GM21528 (cell line): Measurements from ENCODE around the gene RALGAPA2.

Source experiments
- ATAC-seq: cut with Tn5 transposase; IDR thresholded peaks from one replicate; pipeline ENCODE4 v1.9.1; 2021; ENCODE audit warnings: mild to moderate bottlenecking, moderate library complexity; ENCODE audit not compliant: unreplicated experiment, low FRiP score

Gene RALGAPA2

DNA sequence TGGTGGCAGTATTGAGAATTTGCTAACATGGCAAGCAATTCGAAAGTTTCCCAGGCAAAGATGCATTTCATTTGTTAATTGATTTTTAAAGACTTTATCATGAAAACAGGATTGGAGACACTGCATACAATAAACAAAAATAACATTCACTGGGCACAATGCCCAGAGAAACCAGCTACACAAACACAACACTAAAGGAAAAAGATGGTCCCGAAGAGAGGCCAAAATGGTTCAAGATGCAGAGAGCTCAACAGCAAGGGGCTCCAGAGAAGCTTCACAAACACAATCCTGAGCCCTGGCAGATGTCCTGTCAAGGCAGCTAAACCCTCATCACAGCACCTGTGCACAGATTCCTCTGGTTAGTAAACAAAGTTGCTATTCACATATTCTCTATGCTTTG is 265.2 kb downstream of the RALGAPA2 start:
- ATAC-seq = no peak

DNA sequence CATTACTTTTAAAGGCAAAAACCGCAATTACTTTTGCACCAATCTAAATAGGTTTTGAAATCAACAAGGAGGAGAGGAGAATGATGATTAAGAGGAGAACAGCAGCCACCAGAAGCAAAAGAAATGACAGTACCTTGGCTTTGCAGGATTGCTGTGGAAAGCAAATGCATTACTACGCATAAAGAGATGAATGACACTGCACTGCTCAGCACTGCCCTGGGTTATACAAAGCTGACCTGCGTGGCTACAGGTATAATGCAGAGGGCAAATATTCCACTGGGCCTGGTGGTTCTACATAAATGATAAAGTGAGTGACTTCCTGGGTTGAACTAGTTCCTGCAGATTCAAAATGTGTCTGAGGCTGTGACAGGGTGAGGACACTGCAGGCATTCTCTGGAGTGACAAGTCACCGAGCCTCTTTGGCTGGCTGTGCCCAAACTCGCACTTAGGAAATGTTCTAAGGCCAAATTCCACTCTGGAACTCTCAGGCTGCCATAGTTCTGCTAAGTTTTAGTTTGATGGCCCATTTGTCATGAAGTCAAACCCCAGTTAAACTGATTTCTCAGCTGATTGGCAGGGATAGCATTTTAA is 265.9 kb downstream of the RALGAPA2 start:
- no peak for ATAC-seq

DNA sequence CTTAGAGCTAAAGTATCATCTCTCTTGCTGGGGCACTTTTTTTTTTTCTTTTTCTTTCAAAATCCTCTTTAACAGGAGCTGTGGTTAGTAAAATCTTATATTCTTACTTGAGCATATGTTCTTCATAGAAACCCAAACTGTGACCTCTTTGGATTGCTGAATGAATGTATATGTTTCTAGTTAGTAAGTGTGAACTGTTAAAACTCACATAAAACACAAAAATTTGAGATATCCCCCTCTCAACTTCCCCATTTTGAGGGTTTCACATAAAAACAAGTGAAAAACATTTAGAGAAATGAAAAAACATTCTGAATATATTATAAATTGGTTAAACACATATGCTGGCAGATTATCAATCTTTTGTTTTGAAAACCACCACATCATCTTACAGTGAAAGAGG is 266.4 kb downstream of the RALGAPA2 start:
- no peak for ATAC-seq

DNA sequence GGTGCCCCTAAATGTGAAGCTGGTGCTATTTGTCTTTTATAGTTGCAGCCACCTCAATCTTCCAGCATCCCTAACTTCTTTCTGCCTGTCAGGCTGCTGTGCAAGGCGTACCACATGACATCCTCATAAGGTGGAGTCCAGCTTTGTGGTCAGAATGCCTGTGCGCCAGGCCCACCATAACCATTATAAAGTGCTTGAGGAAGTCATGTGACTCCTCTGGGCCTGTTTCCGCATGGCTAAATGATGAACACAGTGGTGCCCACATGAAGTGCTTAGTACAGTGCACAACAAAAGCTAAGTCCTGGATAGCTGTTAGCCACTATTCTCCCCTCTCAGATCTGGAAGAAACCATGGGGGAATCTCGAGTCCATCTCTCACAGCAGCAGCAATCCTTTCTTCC is 268.9 kb downstream of the RALGAPA2 start:
- no peak for ATAC-seq

DNA sequence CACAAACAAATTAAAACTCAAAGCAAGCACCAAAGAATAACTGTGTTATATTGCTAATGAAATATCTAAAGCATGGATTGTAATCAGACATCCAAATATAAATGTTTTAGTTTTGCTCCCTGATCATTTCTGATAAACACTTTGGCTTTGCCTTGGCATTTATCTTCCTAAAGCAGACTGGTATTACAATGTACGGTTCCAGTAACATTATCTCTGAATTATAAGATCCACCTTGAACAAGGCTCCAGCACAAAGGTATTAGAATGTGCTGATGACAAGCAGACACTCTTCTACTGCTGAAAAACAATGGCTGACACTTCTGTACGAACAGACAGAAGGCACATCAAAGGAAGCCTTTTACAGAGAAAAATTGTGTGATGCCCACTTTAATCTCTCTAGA is 270.0 kb downstream of the RALGAPA2 start:
- ATAC-seq = no peak

DNA sequence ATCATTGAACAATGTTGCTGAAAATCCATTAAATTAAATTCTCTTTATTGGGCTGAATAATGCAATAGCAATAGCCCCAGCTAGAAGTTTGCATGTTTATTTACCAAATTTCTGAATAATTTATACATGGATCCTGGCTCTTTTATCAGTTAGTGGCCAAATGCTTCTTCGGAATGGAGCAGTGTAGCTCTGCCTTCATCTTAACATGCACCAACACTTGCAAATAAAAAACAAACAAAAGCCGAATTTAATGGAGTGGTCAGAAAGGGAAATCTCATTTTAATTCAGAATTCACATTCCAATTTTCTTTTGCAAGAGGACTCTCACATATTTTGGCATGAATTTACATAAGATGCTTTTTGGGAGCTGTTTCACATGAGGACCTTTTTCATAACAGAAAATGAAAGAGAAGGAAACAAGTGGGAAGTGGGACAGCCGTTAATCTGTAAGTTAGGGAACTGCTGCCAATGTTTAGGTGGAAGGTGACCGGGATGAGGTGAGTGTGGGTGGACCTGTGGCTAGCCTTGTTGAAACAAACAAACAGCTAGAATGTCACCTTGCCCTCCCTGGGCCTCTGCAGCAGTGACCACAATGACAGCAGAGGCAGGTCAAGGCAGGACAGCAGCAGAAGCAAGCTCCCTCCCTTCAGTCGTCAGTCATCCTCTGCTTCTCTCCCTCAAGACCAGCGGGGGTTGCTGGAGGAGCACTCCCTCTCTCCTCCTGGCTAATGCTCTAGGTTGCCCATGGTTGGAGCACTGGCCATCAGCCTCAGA is 271.4 kb downstream of the RALGAPA2 start:
- ATAC-seq = no peak

DNA sequence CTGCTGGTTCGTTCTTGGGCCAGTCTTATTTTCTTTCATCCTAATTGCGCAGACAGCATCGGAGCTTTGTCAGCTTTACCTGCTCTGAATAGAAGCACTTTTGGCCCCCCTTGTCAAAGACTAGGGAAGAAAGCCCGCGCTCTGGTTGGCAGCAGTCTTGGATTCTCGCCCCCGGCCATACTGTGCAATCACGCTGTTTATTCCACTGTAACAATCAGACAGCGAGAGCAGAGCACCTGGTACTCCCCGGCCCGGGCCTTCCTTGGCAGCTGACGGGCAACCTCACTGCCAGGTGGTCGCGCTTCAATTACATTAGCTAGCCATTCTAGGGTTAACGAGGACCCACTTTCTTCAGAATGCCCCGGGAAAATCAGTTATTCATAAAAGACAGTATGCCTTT is 272.0 kb downstream of the RALGAPA2 start:
- ATAC-seq = no peak

DNA sequence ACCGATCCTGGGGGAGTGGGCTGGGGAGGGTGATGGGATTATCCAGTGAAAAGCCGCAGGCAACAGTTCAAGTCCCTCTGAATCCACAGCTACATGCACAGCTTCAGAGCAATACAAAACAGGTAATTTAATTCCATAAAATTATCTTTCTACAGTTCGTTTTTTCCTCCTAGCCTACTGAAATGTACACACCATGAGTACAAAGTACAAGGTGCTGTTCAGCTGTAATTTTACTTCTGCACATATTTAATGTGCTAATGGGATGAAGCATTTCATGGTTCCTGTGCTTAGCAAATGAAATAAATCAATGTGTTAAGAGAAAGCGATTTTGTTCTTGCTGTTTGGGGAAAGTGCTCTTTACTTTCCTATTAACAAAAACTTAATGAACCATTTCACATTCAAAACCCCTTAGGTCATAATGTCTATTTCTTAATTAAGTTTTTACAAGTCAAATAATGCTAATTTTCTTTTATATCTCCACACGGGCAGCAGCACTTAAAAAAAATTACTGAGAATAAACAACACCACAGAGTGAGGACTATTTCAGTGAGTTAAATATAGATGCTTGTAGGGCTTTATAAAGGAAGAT is 272.7 kb downstream of the RALGAPA2 start:
- no peak for ATAC-seq

DNA sequence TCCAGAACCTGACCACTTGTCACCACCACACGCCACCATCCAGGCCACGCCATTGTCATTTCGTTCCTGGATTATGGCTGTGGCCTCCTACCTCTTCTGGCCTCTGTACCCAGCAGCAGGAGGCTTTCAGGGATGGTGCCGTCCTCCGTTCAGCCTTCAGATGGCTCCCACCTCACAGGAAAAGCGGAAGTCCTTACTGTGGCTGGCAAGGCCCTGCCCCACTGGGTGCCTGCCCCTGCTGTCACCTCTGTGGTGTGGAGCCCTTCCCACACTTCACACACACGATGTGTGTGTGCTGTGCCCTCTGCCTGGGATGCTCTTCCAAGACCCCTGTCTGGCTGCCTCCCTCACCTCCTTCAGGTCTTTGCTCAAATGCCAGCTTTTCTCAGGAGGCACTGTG is 275.1 kb downstream of the RALGAPA2 start:
- no peak for ATAC-seq

DNA sequence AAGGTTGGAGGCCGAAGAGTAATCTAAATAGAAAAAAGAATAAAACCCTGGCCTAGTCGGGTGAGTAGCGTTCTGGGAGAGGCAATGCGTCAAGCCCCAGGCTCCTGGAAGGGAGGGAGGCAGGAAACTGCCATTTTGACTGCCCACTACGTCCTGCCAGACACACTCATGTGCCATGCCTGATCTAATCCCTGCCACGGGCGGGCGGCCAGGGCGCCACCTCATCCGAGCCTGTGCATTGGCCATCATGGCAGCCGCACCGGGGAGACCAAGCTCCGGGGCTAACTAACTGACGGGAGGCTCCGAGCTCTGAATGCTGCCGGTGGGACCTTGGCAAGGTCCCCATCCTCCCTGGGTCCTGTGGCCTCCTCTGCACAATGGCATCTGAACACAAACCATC is 275.8 kb downstream of the RALGAPA2 start:
- ATAC-seq = no peak

DNA sequence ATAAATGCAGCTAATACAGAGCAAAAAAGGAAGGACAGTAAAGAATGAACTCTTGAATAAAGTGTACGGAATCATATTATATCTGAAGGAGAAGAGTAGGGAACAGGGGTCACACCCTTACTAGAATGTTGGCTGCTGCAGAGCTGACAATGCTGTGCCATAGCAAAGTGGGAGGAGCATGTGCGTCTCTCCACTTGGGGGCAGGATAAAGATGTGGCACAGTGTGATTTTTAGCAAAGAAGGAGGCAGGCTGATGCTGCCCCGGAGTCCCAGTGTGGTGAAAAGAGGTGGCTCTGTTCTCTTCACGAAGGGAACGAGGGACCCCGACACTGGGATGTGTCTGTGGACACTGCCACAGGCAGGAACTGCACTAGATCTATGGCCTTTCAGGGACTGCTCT is 277.0 kb downstream of the RALGAPA2 start:
- ATAC-seq = no peak

DNA sequence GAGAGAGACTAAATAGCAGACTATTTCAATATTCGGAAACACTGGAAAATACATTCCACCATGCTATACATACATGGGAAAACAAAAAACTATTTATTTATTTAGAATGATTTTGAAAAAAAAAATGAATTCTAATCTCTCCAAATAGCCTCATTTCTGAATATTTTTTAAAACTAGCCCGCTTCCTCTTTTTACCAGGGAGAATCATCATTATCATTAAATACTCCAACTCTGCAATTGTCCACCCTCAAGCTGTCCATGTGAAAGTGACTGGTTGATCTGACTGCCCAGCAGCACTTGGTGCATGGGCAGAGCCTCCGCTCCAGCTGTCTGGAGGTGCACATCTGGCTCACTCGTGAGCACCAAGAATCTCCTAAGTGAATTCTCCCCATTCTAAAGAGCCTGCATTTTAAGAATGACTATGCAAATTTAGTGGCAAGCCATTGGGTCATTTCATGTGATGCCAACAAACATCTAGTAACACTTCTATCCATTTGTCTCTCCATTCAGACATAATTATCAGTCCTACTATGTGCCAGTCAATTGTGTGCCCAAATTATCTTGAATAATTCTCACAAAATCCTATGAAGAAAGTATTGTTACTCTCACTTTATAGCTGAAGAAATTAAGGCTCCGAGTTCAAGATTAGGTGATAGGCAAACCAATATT is 279.7 kb downstream of the RALGAPA2 start:
- no peak for ATAC-seq

DNA sequence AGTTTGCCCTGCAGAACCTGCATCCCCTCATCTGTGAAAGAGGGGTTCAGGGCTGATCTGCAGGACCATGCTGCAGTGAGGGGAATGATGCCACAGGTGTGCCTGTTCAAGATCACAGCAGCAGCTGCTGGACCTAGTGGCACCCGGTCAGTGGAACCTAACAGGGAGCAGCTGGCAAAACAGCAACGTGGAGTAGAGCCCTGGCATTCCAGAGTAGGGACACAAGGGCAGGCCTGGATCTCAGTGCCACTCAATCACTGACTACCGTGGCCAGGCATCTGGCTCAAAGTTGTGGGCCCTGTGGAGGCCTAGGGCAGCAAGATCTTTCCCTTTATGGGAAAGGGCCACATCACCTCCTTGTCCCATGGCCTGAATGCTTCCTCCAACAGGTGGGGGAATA is 282.4 kb downstream of the RALGAPA2 start:
- no peak for ATAC-seq

DNA sequence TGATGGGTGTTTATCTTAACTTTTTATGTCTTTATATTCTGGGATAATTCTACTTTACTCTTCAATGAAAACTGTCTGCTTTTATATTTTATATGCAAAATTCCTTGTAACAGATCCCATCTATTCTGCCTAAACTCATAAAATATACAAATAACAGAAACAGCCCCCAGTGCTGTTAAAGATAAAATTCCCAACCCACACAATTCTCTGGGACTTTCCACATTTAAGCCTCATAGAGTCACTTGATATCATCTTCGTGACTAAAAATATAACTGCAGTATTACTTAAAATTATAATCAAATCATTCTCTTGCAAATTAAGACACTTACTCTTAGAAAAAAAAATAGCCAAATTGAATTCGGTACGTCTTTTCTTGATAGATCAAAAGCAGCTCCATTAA is 284.4 kb downstream of the RALGAPA2 start:
- ATAC-seq = no peak

DNA sequence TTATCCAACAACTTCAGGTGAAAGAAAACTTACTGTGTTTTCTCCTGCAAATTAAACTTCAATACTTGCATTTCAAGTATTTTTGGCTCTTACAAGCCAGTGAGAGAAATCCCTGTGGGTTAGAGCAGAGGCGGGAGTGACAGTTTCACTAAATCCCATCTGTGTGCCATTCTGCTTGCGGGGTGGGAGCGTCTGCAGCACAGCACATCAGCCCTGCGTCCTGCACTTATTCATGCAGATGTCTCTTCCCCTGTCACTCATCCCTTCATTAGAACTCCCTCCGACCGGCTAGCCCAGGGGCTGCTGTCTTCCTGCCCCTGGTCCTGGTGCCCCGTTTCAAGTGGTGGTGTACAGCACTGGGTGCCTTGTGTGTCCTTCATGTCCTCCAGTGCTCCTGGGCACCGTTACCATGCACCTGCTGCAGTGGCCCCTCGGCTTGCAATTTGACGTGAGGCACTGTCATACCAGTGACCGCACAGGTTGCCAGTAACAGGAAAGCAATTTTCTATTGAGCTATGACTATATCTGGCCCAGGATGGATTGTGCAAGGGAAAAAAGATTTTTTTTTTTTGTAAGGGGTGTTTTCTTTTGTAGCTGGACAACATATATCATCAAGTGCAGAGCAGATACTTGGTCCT is 285.1 kb downstream of the RALGAPA2 start:
- ATAC-seq = no peak

DNA sequence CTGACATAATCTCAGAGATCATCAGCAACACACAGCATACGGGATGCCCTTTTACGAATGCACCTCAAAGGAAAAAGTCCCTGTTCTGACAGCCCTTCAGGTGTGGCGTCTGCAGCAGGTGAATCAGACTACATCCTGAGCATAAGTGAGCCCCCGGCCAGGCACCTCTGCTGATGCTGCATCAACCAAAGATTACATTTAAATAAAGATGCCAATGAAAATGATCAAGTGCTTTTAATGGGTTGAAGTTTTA is 285.9 kb downstream of the RALGAPA2 start:
- no peak for ATAC-seq

DNA sequence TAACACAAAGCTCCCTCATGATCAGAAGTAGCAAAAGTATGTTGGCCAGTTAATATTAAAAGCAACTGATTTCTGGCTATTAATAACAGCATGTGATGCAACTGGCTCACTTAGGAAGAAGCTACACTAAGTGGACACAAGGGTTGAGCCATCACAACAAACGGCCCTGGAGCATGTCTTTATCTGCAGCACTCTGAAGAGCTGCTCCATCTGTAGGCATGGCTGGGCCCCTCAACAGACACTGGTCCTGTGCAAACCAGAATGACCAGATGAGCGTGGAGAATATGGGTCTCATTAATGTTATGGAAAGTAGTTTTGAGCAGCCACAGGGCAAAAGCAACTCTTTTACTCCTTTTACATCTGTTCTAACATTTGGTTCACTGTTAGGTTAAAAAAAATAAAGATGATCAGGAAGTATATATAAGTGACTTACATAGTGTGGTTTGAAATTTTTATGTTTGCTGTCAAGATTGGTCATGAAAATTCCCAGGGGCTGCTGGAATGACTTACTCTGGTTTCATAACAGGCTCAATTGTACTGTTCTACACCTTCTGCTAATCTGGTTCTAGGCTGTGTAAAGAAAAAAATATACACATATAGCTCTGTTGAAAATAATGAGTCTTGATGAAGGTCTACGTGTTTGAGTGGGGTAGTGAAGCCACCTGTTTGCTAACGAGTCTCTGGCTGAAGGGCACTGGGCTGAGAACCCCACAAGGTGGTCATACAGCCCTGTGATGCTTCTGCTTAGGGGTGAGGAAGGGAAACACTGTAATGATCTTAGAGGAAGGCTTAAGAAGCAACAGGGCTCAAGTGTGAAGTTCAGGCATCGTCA is 286.4 kb downstream of the RALGAPA2 start:
- ATAC-seq = no peak

DNA sequence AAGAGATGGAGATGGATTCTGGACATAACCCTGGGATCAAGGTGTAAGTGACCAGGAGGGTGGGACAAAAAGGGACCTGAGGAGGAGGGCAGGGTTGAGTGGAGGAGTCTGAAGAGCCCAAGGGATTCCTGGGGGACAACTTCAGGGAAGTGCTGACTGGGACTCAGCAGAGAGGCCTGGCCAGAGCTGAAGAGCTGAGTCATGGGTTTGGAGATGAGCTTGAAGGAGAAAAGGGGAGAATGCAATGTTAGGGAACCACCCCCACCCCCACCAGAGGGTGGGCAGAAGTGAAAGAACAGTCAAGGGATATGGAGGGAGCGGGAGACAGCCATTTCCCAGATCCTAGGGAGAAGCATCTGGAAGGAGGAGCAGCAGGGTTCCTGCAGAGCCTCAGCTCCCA is 289.3 kb downstream of the RALGAPA2 start:
- ATAC-seq = no peak

DNA sequence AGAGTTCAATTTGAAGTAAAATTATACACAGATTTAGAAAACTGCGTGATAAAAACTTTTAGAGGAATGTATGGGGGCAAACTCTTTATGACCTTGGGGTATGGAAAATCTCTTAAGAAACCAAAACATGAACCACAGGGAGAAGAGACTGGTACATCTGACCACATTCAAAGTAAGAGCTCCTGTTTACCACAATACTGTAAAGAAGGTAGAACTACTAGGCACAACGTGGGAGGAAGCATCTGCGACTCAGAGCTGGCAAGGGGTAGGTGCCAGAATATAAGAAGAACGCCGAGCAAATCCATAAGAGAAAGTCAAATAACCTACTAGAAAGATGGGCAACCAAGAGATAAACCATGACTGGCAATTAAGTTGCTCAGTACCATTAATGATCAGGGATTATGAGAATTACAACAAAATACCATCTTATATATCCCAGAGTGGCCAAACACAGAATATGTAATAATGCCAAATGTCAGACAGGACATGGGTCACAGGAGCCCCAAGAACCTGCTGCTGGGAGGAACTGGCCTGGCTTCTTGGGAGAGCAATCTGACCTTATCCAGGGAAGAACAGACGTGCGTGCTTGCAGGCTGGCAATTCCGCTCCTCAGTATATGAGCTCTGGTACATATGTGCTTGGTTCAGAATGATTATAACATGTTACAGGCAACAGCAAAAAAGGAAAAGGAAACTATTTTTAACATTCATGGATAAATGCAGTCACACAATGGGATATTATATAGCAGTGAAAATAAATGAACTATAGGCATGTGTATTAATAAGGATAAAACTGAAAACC is 294.4 kb downstream of the RALGAPA2 start:
- no peak for ATAC-seq

DNA sequence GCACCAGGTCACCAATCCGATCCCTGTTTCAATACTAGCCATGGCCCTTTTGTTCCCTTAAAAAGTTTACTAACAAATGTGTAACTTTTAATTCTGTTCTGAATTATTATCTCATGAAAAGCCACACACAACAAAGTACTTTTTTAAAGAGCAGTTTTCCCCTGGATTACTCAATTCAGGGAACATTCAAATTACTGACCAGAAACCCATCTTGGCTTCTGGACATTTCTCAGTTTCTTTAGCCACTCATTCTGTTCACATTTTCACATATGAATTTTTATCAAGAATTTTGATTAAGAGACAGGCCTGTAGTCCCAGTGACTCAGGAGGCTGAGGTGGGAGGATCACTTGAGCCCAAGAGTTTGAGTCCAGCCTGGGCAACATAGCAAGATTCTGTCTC is 297.1 kb downstream of the RALGAPA2 start:
- no peak for ATAC-seq
